Astrocyte (in vitro differentiated cells and primary cell): ENCODE data around the gene FBXO31. TPM values are rescaled to one million over a fixed set of nuclear protein-coding genes. Genes with fewer than 3 reads are reported as not detected.

Experiments
- DNase-seq: peaks from one replicate; pipeline ENCODE4 v3.0.0-alpha.2; 2010; ENCODE audit warnings: low read depth
- FAIRE-seq: peaks from 2 replicates; lab custom pipeline; 2011; peaks lifted over from hg19 to GRCh38; lab: Jason Lieb, UNC
- H2AFZ ChIP-seq: 2 replicates; pipeline ENCODE4 v1.6.0; 2012; ENCODE audit warnings: low read depth, low read length, inconsistent platforms
- H3K27ac ChIP-seq: 2 replicates; pipeline ENCODE4 v1.5.1; 2011; ENCODE audit warnings: low read depth, low read length, inconsistent platforms
- H3K27me3 ChIP-seq: 2 replicates; pipeline ENCODE4 v1.6.0; 2011; ENCODE audit warnings: low read length, inconsistent platforms; ENCODE audit not compliant: insufficient read depth
- H3K36me3 ChIP-seq: 2 replicates; pipeline ENCODE4 v1.5.1; 2011; ENCODE audit warnings: low read length, inconsistent platforms; ENCODE audit not compliant: insufficient read depth
- H3K4me1 ChIP-seq: 2 replicates; pipeline ENCODE4 v1.5.1; 2011; ENCODE audit warnings: low read length, inconsistent platforms; ENCODE audit not compliant: insufficient read depth
- H3K4me2 ChIP-seq: 2 replicates; pipeline ENCODE4 v1.6.0; 2012; ENCODE audit warnings: low read length, inconsistent platforms
- H3K4me3 ChIP-seq: 2 replicates; pipeline ENCODE4 v1.5.1; 2011; ENCODE audit warnings: low read depth, mild to moderate bottlenecking, low read length, inconsistent platforms; ENCODE audit not compliant: insufficient read depth
- H3K79me2 ChIP-seq: 2 replicates; pipeline ENCODE4 v1.6.0; 2012; ENCODE audit warnings: mild to moderate bottlenecking, low read length, inconsistent platforms; ENCODE audit not compliant: insufficient read depth
- H3K9ac ChIP-seq: 2 replicates; pipeline ENCODE4 v1.6.0; 2012; ENCODE audit warnings: mild to moderate bottlenecking, low read length, inconsistent platforms
- H3K9me3 ChIP-seq: 2 replicates; pipeline ENCODE4 v1.5.1; 2012; ENCODE audit warnings: low read depth, mild to moderate bottlenecking, low read length, inconsistent platforms; ENCODE audit not compliant: insufficient read depth
- H4K20me1 ChIP-seq: 2 replicates; pipeline ENCODE4 v1.6.0; 2012; ENCODE audit warnings: low read length, inconsistent platforms; ENCODE audit not compliant: insufficient read depth
- H3K27ac Mint-ChIP-seq: one replicate; pipeline ENCODE4 v1.8.0; 2021; ENCODE audit warnings: mild to moderate bottlenecking, mixed read lengths; ENCODE audit not compliant: unreplicated experiment
- H3K27me3 Mint-ChIP-seq: one replicate; pipeline ENCODE4 v1.8.0; 2021; ENCODE audit warnings: low read depth, mixed read lengths; ENCODE audit not compliant: unreplicated experiment
- H3K36me3 Mint-ChIP-seq: one replicate; pipeline ENCODE4 v1.8.0; 2021; ENCODE audit warnings: low read depth, mixed read lengths; ENCODE audit not compliant: unreplicated experiment
- H3K4me1 Mint-ChIP-seq: one replicate; pipeline ENCODE4 v1.8.0; 2021; ENCODE audit warnings: low read depth, mixed read lengths; ENCODE audit not compliant: unreplicated experiment
- H3K4me3 Mint-ChIP-seq: one replicate; pipeline ENCODE4 v1.8.0; 2021; ENCODE audit warnings: mild to moderate bottlenecking, moderate library complexity, mixed read lengths; ENCODE audit not compliant: unreplicated experiment
- H3K9me3 Mint-ChIP-seq: one replicate; pipeline ENCODE4 v1.8.0; 2021; ENCODE audit warnings: mild to moderate bottlenecking, mixed read lengths; ENCODE audit not compliant: unreplicated experiment
- EZH2 ChIP-seq: IDR thresholded peaks from 2 replicates; pipeline ENCODE4 v1.6.1; 2012; ENCODE audit warnings: mild to moderate bottlenecking, low read length, inconsistent platforms; ENCODE audit not compliant: insufficient read depth
- total RNA-seq: library from RNA; stranded (reverse); gene quantifications from 2 replicates; pipeline ENCODE4 v1.2.1, GENCODE V29; 2021
- TF ChIP-seq, protein P1 (sequence below): IDR thresholded peaks from 2 replicates; pipeline ENCODE4 v1.5.1; 2011; ENCODE audit warnings: low read depth, mild to moderate bottlenecking, inconsistent platforms, low read length, moderate library complexity; ENCODE audit not compliant: insufficient read depth

Gene FBXO31
- total RNA-seq, 1 donor from 2014 or later = 34.9 TPM

DNA sequence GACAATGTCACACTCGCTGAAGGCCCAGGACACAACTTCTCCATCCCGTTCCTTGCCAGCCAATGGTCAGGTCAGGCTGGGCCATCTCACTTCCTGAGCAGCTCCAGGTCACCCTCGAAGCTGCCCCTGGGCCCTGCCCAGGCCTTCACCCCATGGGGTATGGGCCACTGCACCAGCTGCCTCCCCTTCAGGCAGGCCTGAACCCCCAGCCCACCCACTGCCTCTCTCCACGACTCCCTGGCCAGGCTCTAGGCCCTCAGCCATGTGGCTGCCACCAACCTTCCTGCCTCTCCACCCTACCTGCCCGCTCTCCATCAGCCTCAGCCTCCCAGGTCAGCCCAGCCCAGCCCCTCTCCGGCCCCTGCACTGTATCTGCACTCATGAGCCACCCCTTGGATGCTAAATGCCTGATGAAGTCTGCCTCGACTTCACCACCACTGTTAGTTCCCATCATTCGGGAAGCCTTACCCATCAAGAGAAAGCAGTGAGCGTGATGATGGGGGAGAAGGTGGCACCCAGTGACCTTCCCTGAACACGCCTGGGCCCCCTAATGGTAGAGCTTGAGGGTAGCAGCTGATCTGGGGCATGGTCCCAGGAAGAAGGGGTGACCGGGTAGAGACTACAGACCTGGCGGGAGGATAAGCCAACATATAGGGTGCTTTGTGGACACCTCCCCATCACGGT is 35.5 kb downstream of the FBXO31 start:
- Histone ChIP-seq H3K27ac (no peak overlapping the region), H3K9me3 (no peaks in the 10 kb centered on the region), H3K4me3 (no peak overlapping the region), H3K27me3 (no peaks in the 10 kb centered on the region), H3K79me2 (peaks cover 22% of the 10 kb centered on the region), H2AFZ (no peak overlapping the region), H4K20me1 (peaks cover 74% of the 10 kb centered on the region), H3K9ac (no peak overlapping the region), H3K4me1 (peaks cover 21% of the 10 kb centered on the region), H3K4me2 (no peak overlapping the region), H3K36me3 (no peaks in the 10 kb centered on the region)
- Mint-ChIP-seq H3K27me3 (no peaks in the 10 kb centered on the region), H3K4me1 (peaks cover 15% of the 10 kb centered on the region), H3K9me3 (no peaks in the 10 kb centered on the region), H3K36me3 (peaks cover 22% of the 10 kb centered on the region), H3K4me3 (no peak overlapping the region), H3K27ac (no peak overlapping the region)
- DNase-seq (no peak), FAIRE-seq (no peak)
- TF ChIP-seq, protein P1, sequence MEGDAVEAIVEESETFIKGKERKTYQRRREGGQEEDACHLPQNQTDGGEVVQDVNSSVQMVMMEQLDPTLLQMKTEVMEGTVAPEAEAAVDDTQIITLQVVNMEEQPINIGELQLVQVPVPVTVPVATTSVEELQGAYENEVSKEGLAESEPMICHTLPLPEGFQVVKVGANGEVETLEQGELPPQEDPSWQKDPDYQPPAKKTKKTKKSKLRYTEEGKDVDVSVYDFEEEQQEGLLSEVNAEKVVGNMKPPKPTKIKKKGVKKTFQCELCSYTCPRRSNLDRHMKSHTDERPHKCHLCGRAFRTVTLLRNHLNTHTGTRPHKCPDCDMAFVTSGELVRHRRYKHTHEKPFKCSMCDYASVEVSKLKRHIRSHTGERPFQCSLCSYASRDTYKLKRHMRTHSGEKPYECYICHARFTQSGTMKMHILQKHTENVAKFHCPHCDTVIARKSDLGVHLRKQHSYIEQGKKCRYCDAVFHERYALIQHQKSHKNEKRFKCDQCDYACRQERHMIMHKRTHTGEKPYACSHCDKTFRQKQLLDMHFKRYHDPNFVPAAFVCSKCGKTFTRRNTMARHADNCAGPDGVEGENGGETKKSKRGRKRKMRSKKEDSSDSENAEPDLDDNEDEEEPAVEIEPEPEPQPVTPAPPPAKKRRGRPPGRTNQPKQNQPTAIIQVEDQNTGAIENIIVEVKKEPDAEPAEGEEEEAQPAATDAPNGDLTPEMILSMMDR = no peak
- TF ChIP-seq EZH2 = no peak

DNA sequence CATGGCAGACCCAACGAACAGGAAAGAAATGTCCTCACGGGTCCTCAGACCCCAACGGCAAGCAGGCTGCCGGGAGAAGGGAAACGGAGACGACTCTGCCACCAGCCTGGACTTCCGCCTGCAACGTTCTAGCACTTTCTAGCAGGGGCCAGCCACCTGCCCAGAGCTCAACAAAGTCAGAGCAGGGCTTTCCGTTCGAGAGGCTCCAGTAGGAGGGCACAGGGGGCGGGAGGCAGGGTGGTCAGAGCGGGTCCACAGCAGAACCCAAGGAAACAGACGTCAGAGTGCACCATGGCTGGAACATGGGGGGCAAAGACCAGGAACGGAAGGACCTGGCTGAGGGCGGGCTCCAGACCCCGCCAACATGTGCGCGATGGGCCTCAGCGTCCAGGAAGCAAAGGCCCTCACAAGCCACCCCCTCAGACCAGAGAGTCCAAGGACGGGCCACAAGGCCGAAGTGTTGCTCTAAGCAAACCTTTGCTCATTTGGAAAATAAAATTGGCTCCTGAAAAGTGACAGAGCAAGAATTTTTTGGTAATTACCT is 37.0 kb downstream of the FBXO31 start:
- H3K27ac Mint-ChIP-seq = no peak overlapping the region
- no peak for FAIRE-seq
- no peaks in the 10 kb centered on the region for H3K9me3 ChIP-seq

More for the DNA sequence above, 37.0 kb downstream of the FBXO31 start:
- no peak overlapping the region for H3K27ac ChIP-seq
- H3K4me3 Mint-ChIP-seq = no peak overlapping the region
- H3K4me1 Mint-ChIP-seq = peaks cover 15% of the 10 kb centered on the region
- H2AFZ ChIP-seq = no peak overlapping the region
- no peak overlapping the region for H3K9ac ChIP-seq
- peaks cover 24% of the 10 kb centered on the region for H3K79me2 ChIP-seq
- peaks cover 26% of the 10 kb centered on the region for H3K36me3 Mint-ChIP-seq
- TF ChIP-seq, protein P1 = no peak
- no peak for TF ChIP-seq EZH2
- no peak overlapping the region for H3K4me2 ChIP-seq
- DNase-seq = no peak
- H3K9me3 Mint-ChIP-seq = no peaks in the 10 kb centered on the region
- peaks cover 68% of the 10 kb centered on the region for H4K20me1 ChIP-seq
- H3K27me3 Mint-ChIP-seq = no peaks in the 10 kb centered on the region
- H3K36me3 ChIP-seq = peaks cover 4% of the 10 kb centered on the region
- peaks cover 21% of the 10 kb centered on the region for H3K4me1 ChIP-seq
- H3K27me3 ChIP-seq = no peaks in the 10 kb centered on the region
- H3K4me3 ChIP-seq = no peak overlapping the region
